ENCODE data around the gene TANGO6.
A peak's percentile ranks its signal among the peaks of the same experiment; 100 is the strongest.

Gene TANGO6

GRCh38 chr16:68884861-68885720 lies 41.8 kb downstream of the TANGO6 start:
- DNase-seq = no peak
- Mint-ChIP-seq H3K27me3 (ENCODE audit: low read depth, poor library complexity) (peaks cover 3% of the 10 kb centered on the region), H3K9me3 (no peaks in the 10 kb centered on the region), H3K36me3 (ENCODE audit: low read depth) (peaks cover 21% of the 10 kb centered on the region), H3K27ac (peak overlapping the region; percentile 92), H3K4me3 (peak overlapping the region; percentile 49), H3K4me1 (peaks cover 30% of the 10 kb centered on the region)
- TF ChIP-seq, protein P1, sequence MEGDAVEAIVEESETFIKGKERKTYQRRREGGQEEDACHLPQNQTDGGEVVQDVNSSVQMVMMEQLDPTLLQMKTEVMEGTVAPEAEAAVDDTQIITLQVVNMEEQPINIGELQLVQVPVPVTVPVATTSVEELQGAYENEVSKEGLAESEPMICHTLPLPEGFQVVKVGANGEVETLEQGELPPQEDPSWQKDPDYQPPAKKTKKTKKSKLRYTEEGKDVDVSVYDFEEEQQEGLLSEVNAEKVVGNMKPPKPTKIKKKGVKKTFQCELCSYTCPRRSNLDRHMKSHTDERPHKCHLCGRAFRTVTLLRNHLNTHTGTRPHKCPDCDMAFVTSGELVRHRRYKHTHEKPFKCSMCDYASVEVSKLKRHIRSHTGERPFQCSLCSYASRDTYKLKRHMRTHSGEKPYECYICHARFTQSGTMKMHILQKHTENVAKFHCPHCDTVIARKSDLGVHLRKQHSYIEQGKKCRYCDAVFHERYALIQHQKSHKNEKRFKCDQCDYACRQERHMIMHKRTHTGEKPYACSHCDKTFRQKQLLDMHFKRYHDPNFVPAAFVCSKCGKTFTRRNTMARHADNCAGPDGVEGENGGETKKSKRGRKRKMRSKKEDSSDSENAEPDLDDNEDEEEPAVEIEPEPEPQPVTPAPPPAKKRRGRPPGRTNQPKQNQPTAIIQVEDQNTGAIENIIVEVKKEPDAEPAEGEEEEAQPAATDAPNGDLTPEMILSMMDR (IDR thresholded peaks at IDR 0.05) = no peak

GRCh38 chr16:68887107-68887506 lies 43.8 kb downstream of the TANGO6 start:
- peaks cover 6% of the 10 kb centered on the region for H3K36me3 Mint-ChIP-seq (ENCODE audit: low read depth)
- H3K27ac Mint-ChIP-seq = no peak overlapping the region
- peaks cover 30% of the 10 kb centered on the region for H3K4me1 Mint-ChIP-seq

GRCh38 chr16:68889508-68890150 lies 46.3 kb downstream of the TANGO6 start:
- Mint-ChIP-seq H3K27ac (no peak overlapping the region), H3K36me3 (ENCODE audit: low read depth) (no peaks in the 10 kb centered on the region), H3K4me1 (peaks cover 23% of the 10 kb centered on the region), H3K9me3 (no peaks in the 10 kb centered on the region), H3K4me3 (no peak overlapping the region), H3K27me3 (ENCODE audit: low read depth, poor library complexity) (peaks cover 3% of the 10 kb centered on the region)
- TF ChIP-seq, protein P1 (IDR thresholded peaks at IDR 0.05) = no peak
- no peak for DNase-seq

More at GRCh38 chr16:68887107-68887506, 43.8 kb downstream of the TANGO6 start:
- TF ChIP-seq, protein P1 (IDR thresholded peaks at IDR 0.05) = no peak
- H3K4me3 Mint-ChIP-seq = no peak overlapping the region
- no peaks in the 10 kb centered on the region for H3K9me3 Mint-ChIP-seq
- DNase-seq = no peak
- peaks cover 3% of the 10 kb centered on the region for H3K27me3 Mint-ChIP-seq (ENCODE audit: low read depth, poor library complexity)

- no peaks in the 10 kb centered on the region for H3K27me3 Mint-ChIP-seq (ENCODE audit: low read depth, poor library complexity)
- H3K27ac Mint-ChIP-seq = no peak overlapping the region
- H3K9me3 Mint-ChIP-seq = no peaks in the 10 kb centered on the region
- no peak overlapping the region for H3K4me3 Mint-ChIP-seq
- H3K4me1 Mint-ChIP-seq = peaks cover under 1% of the 10 kb centered on the region
- no peak for DNase-seq
- TF ChIP-seq, protein P1 (IDR thresholded peaks at IDR 0.05) = no peak
- no peaks in the 10 kb centered on the region for H3K36me3 Mint-ChIP-seq (ENCODE audit: low read depth)
These were observed 48.9 kb downstream of the TANGO6 start for GRCh38 chr16:68892214-68892613.

- no peak for DNase-seq
- TF ChIP-seq, protein P1 (IDR thresholded peaks at IDR 0.05) = no peak
- H3K27me3 Mint-ChIP-seq (ENCODE audit: low read depth, poor library complexity) = no peaks in the 10 kb centered on the region
- H3K9me3 Mint-ChIP-seq = no peaks in the 10 kb centered on the region
- no peak overlapping the region for H3K4me3 Mint-ChIP-seq
- H3K27ac Mint-ChIP-seq = no peak overlapping the region
- H3K36me3 Mint-ChIP-seq (ENCODE audit: low read depth) = no peaks in the 10 kb centered on the region
- no peaks in the 10 kb centered on the region for H3K4me1 Mint-ChIP-seq
These were observed 49.6 kb downstream of the TANGO6 start for GRCh38 chr16:68892898-68893297.
